AG10803 (cell line): ENCODE measurements around the gene ELOVL3.

ENCODE experiments used
- DNase-seq: peaks from one replicate; pipeline ENCODE4 v3.0.0; 2010; ENCODE audit warnings: low read depth
- H3K4me3 ChIP-seq: 2 replicates; pipeline ENCODE4 v1.5.1; 2011; ENCODE audit warnings: mild to moderate bottlenecking, low read length, control low read depth
- CTCF ChIP-seq: conservative IDR thresholded peaks from 2 replicates; pipeline ENCODE4 v1.5.1; 2011; ENCODE audit warnings: mild to moderate bottlenecking, low read length, control low read depth, inconsistent platforms

Gene ELOVL3

GRCh38 chr10:102254426-102254825 is 28.3 kb downstream of the ELOVL3 start:
- DNase-seq, result no peak
- no peak overlapping the region for H3K4me3 ChIP-seq
- no peak for TF ChIP-seq CTCF

- no peak for DNase-seq
- TF ChIP-seq CTCF, result no peak
- H3K4me3 ChIP-seq, result no peak overlapping the region
Measured at GRCh38 chr10:102255404-102255803, 29.3 kb downstream of the ELOVL3 start.

- no peak for DNase-seq
- H3K4me3 ChIP-seq, result no peak overlapping the region
- no peak for TF ChIP-seq CTCF
Measured at GRCh38 chr10:102261196-102261595, 35.1 kb downstream of the ELOVL3 start.

- no peak overlapping the region for H3K4me3 ChIP-seq
- TF ChIP-seq CTCF, result no peak
- no peak for DNase-seq
Measured at GRCh38 chr10:102261842-102262241, 35.7 kb downstream of the ELOVL3 start.

- no peak for DNase-seq
- H3K4me3 ChIP-seq, result no peak overlapping the region
- no peak for TF ChIP-seq CTCF
Measured at GRCh38 chr10:102262744-102263370, 36.8 kb downstream of the ELOVL3 start.

- TF ChIP-seq CTCF, result no peak
- no peak overlapping the region for H3K4me3 ChIP-seq
- DNase-seq, result no peak
Measured at GRCh38 chr10:102264371-102264770, 38.3 kb downstream of the ELOVL3 start.

GRCh38 chr10:102266670-102267069 is 40.6 kb downstream of the ELOVL3 start:
- TF ChIP-seq CTCF, result no peak
- DNase-seq, result no peak
- no peak overlapping the region for H3K4me3 ChIP-seq
